WTC11 (cell line): ENCODE measurements around the gene CRY2. TPM values are rescaled to one million over a fixed set of nuclear protein-coding genes. Genes with fewer than 3 reads are reported as not detected.

Experiments
- ETV6 ChIP-seq: sonication (generic); formaldehyde crosslinking; IDR thresholded peaks from 2 replicates; pipeline ENCODE4 v1.8.1; 2022; ENCODE audit warnings: mild to moderate bottlenecking, missing genetic modification reagents
- GRHL2 ChIP-seq: fragments of 250-450 bp; sonication (Bioruptor Pico); IDR thresholded peaks from 2 replicates; pipeline ENCODE4 v1.8.0; 2022; ENCODE audit warnings: mild to moderate bottlenecking, moderate library complexity; ENCODE audit not compliant: insufficient replicate concordance, severe bottlenecking
- GTF2I ChIP-seq: fragments of 250-450 bp; sonication (Bioruptor Pico); conservative IDR thresholded peaks from 2 replicates; pipeline ENCODE4 v1.4.0; 2021; ENCODE audit warnings: mild to moderate bottlenecking
- MXD4 ChIP-seq: fragments of 250-450 bp; sonication (Bioruptor Pico); IDR thresholded peaks from 2 replicates; pipeline ENCODE4 v1.8.0; 2021; ENCODE audit warnings: mild to moderate bottlenecking, moderate library complexity, borderline replicate concordance
- PRRX2 ChIP-seq: fragments of 250-450 bp; sonication (Bioruptor Pico); IDR thresholded peaks from 2 replicates; pipeline ENCODE4 v1.8.0; 2021; ENCODE audit warnings: mild to moderate bottlenecking
- RELA ChIP-seq: sonication (generic); formaldehyde crosslinking; IDR thresholded peaks from 2 replicates; pipeline ENCODE4 v1.8.1; 2022; ENCODE audit warnings: missing genetic modification reagents, mild to moderate bottlenecking, borderline replicate concordance
- SP1 ChIP-seq: sonication (generic); formaldehyde crosslinking; conservative IDR thresholded peaks from 2 replicates; pipeline ENCODE4 v1.8.1; 2022; ENCODE audit warnings: missing genetic modification reagents
- TEAD1 ChIP-seq: sonication (generic); formaldehyde crosslinking; IDR thresholded peaks from 2 replicates; pipeline ENCODE4 v1.8.0; 2022; ENCODE audit warnings: mild to moderate bottlenecking, missing genetic modification reagents
- TEAD4 ChIP-seq: sonication (generic); formaldehyde crosslinking; IDR thresholded peaks from 2 replicates; pipeline ENCODE4 v1.8.0; 2022; ENCODE audit warnings: mild to moderate bottlenecking, missing genetic modification reagents
- ZNF232 ChIP-seq: sonication (generic); formaldehyde crosslinking; IDR thresholded peaks from 2 replicates; pipeline ENCODE4 v1.8.0; 2022; ENCODE audit warnings: mild to moderate bottlenecking, missing genetic modification reagents
- ZNF423 ChIP-seq: fragments of 250-450 bp; sonication (Bioruptor Pico); IDR thresholded peaks from 2 replicates; pipeline ENCODE4 v2.1.2; 2022; ENCODE audit warnings: mild to moderate bottlenecking, moderate library complexity
- total RNA-seq: library from RNA; stranded (reverse); gene quantifications from 3 replicates; pipeline ENCODE4 v1.2.3, GENCODE V29; 2021
- TF ChIP-seq, protein P1 (sequence below): sonication (generic); formaldehyde crosslinking; IDR thresholded peaks from 2 replicates; pipeline ENCODE4 v1.8.1; 2022; ENCODE audit warnings: mild to moderate bottlenecking, moderate library complexity, missing genetic modification reagents
- TF ChIP-seq, protein P2 (sequence below): fragments of 250-450 bp; sonication (Bioruptor Pico); IDR thresholded peaks from 2 replicates; pipeline ENCODE4 v2.1.2; 2022; ENCODE audit warnings: mild to moderate bottlenecking, moderate library complexity
- TF ChIP-seq, protein P3 (sequence below): sonication (generic); formaldehyde crosslinking; IDR thresholded peaks from 2 replicates; pipeline ENCODE4 v1.8.1; 2022; ENCODE audit warnings: mild to moderate bottlenecking, missing genetic modification reagents, moderate library complexity, borderline replicate concordance
- TF ChIP-seq, protein P4 (sequence below): fragments of 250-450 bp; sonication (Bioruptor Pico); IDR thresholded peaks from 2 replicates; pipeline ENCODE4 v1.9.0; 2021; ENCODE audit warnings: mild to moderate bottlenecking
- TF ChIP-seq, protein P5 (sequence below): sonication (generic); formaldehyde crosslinking; IDR thresholded peaks from 2 replicates; pipeline ENCODE4 v1.8.1; 2023; ENCODE audit warnings: mild to moderate bottlenecking, missing genetic modification reagents, moderate library complexity
- TF ChIP-seq, protein P6 (sequence below): sonication (generic); formaldehyde crosslinking; IDR thresholded peaks from 2 replicates; pipeline ENCODE4 v1.8.1; 2023; ENCODE audit warnings: mild to moderate bottlenecking, missing genetic modification reagents
- TF ChIP-seq, protein P7 (sequence below): fragments of 250-450 bp; sonication (Bioruptor Pico); conservative IDR thresholded peaks from 2 replicates; pipeline ENCODE4 v1.9.0; 2021; ENCODE audit warnings: mild to moderate bottlenecking
- TF ChIP-seq, protein P8 (sequence below): fragments of 250-450 bp; sonication (Bioruptor Pico); IDR thresholded peaks from 2 replicates; pipeline ENCODE4 v1.8.0; 2021; ENCODE audit warnings: mild to moderate bottlenecking
- TF ChIP-seq, protein P9 (sequence below): sonication (generic); formaldehyde crosslinking; IDR thresholded peaks from 2 replicates; pipeline ENCODE4 v1.8.1; 2023; ENCODE audit warnings: mild to moderate bottlenecking, missing genetic modification reagents
- TF ChIP-seq, protein P10 (sequence below): sonication (generic); formaldehyde crosslinking; IDR thresholded peaks from 2 replicates; pipeline ENCODE4 v1.8.1; 2023; ENCODE audit warnings: mild to moderate bottlenecking, missing genetic modification reagents, moderate library complexity
- TF ChIP-seq, protein P11 (sequence below): sonication (generic); formaldehyde crosslinking; IDR thresholded peaks from 2 replicates; pipeline ENCODE4 v1.8.0; 2023; ENCODE audit warnings: missing genetic modification reagents

Gene CRY2
- total RNA-seq, 1 experiment from 2014 or later: 18.3 TPM

DNA sequence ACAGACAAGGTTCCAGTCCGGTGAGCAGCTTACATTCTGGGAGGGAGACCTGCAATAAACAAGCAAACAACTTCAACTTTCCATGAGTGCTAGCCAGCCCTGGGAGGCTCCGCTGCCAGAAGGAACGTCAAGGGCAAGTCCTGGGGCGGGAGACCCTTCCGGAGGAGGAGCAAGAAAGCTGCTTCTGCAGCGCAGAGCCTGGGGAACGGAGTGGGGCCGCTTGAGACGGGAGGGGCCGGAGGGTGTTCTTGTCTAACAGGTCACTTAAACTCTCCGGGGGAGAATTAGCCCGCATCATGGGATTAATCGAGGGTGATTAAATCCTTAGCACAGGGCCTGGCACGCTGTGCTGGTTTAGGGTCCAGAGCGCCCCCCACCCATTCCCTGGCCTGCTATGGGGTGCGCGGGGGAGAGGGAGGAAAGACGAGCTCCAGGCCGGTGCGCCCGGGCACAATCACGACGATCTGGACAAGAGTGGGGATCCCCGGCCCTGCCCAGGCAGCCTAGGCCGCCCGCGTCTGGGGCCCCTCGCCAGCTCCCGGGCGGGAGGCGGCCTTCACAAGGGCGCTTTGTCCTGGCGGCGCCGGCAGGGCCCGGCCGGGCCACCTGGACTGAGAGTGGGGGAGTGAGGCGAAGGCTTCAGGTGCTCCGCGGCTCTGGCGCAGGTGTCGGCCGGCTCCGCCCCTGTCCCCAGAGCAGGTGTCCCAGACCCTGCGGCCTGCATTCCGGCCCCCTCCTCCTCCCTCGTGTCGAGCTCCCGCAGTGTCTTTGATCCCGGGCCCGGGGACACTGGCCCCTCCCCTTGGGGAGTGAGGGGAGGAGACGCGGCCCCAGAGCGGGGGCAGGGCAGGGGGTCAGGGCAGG, 74.5 kb downstream of the CRY2 start (continued):
- TF ChIP-seq, protein P1, sequence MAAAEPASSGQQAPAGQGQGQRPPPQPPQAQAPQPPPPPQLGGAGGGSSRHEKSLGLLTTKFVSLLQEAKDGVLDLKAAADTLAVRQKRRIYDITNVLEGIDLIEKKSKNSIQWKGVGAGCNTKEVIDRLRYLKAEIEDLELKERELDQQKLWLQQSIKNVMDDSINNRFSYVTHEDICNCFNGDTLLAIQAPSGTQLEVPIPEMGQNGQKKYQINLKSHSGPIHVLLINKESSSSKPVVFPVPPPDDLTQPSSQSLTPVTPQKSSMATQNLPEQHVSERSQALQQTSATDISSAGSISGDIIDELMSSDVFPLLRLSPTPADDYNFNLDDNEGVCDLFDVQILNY (CRISPR knock-in tag): no peak
- TF ChIP-seq, protein P2, sequence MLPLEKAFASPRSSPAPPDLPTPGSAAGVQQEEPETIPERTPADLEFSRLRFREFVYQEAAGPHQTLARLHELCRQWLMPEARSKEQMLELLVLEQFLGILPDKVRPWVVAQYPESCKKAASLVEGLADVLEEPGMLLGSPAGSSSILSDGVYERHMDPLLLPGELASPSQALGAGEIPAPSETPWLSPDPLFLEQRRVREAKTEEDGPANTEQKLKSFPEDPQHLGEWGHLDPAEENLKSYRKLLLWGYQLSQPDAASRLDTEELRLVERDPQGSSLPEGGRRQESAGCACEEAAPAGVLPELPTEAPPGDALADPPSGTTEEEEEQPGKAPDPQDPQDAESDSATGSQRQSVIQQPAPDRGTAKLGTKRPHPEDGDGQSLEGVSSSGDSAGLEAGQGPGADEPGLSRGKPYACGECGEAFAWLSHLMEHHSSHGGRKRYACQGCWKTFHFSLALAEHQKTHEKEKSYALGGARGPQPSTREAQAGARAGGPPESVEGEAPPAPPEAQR (CRISPR knock-in tag): no peak
- TF ChIP-seq, protein P3, sequence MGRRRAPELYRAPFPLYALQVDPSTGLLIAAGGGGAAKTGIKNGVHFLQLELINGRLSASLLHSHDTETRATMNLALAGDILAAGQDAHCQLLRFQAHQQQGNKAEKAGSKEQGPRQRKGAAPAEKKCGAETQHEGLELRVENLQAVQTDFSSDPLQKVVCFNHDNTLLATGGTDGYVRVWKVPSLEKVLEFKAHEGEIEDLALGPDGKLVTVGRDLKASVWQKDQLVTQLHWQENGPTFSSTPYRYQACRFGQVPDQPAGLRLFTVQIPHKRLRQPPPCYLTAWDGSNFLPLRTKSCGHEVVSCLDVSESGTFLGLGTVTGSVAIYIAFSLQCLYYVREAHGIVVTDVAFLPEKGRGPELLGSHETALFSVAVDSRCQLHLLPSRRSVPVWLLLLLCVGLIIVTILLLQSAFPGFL (CRISPR knock-in tag): no peak
- TF ChIP-seq ZNF423 (CRISPR knock-in tag): peak; percentile 63
- TF ChIP-seq RELA (CRISPR knock-in tag): no peak
- TF ChIP-seq, protein P4, sequence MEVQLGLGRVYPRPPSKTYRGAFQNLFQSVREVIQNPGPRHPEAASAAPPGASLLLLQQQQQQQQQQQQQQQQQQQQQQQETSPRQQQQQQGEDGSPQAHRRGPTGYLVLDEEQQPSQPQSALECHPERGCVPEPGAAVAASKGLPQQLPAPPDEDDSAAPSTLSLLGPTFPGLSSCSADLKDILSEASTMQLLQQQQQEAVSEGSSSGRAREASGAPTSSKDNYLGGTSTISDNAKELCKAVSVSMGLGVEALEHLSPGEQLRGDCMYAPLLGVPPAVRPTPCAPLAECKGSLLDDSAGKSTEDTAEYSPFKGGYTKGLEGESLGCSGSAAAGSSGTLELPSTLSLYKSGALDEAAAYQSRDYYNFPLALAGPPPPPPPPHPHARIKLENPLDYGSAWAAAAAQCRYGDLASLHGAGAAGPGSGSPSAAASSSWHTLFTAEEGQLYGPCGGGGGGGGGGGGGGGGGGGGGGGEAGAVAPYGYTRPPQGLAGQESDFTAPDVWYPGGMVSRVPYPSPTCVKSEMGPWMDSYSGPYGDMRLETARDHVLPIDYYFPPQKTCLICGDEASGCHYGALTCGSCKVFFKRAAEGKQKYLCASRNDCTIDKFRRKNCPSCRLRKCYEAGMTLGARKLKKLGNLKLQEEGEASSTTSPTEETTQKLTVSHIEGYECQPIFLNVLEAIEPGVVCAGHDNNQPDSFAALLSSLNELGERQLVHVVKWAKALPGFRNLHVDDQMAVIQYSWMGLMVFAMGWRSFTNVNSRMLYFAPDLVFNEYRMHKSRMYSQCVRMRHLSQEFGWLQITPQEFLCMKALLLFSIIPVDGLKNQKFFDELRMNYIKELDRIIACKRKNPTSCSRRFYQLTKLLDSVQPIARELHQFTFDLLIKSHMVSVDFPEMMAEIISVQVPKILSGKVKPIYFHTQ: no peak
- TF ChIP-seq GTF2I (CRISPR knock-in tag): no peak
- TF ChIP-seq, protein P5, sequence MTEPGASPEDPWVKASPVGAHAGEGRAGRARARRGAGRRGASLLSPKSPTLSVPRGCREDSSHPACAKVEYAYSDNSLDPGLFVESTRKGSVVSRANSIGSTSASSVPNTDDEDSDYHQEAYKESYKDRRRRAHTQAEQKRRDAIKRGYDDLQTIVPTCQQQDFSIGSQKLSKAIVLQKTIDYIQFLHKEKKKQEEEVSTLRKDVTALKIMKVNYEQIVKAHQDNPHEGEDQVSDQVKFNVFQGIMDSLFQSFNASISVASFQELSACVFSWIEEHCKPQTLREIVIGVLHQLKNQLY (CRISPR knock-in tag): no peak
- TF ChIP-seq, protein P6, sequence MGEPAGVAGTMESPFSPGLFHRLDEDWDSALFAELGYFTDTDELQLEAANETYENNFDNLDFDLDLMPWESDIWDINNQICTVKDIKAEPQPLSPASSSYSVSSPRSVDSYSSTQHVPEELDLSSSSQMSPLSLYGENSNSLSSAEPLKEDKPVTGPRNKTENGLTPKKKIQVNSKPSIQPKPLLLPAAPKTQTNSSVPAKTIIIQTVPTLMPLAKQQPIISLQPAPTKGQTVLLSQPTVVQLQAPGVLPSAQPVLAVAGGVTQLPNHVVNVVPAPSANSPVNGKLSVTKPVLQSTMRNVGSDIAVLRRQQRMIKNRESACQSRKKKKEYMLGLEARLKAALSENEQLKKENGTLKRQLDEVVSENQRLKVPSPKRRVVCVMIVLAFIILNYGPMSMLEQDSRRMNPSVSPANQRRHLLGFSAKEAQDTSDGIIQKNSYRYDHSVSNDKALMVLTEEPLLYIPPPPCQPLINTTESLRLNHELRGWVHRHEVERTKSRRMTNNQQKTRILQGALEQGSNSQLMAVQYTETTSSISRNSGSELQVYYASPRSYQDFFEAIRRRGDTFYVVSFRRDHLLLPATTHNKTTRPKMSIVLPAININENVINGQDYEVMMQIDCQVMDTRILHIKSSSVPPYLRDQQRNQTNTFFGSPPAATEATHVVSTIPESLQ (CRISPR knock-in tag): no peak
- peak; percentile 82; the same call in 1 of the 2 replicates for TF ChIP-seq TEAD1
- peak; percentile 93; the same call in 1 of the 2 replicates for TF ChIP-seq SP1 (CRISPR knock-in tag)
- TF ChIP-seq, protein P7, sequence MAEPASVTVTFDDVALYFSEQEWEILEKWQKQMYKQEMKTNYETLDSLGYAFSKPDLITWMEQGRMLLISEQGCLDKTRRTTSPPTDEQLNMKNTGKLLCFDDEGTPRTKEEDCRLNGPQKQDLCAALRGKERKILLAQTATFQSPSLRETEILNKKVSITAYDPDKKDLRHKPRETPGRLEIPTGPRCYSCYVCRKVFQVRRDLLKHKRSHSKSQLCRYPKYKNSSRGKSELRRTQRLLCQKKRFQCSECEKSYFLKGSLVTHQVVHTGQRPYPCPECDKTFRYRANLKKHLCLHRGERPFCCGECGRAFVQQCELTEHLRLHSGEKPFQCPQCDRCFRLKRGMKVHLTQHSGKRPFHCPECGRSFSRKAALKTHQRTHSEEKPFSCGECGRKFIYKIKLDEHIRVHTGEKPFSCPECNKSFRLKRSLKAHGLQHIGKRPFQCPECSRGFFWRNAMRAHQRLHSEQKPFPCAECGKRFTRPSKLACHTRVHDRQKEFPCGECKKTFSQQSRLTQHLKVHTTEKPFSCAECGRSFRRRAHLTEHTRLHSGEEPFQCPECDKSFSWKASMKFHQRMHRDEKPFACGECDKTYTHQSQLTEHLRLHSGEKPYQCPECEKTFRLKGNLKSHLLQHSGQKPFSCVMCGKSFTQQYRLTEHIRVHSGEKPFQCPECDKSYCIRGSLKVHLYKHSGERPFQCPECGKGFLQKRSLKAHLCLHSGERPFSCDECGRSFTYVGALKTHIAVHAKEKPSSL (CRISPR knock-in tag): no peak
- TF ChIP-seq, protein P8, sequence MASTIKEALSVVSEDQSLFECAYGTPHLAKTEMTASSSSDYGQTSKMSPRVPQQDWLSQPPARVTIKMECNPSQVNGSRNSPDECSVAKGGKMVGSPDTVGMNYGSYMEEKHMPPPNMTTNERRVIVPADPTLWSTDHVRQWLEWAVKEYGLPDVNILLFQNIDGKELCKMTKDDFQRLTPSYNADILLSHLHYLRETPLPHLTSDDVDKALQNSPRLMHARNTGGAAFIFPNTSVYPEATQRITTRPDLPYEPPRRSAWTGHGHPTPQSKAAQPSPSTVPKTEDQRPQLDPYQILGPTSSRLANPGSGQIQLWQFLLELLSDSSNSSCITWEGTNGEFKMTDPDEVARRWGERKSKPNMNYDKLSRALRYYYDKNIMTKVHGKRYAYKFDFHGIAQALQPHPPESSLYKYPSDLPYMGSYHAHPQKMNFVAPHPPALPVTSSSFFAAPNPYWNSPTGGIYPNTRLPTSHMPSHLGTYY (CRISPR knock-in tag): no peak
- TF ChIP-seq, protein P9, sequence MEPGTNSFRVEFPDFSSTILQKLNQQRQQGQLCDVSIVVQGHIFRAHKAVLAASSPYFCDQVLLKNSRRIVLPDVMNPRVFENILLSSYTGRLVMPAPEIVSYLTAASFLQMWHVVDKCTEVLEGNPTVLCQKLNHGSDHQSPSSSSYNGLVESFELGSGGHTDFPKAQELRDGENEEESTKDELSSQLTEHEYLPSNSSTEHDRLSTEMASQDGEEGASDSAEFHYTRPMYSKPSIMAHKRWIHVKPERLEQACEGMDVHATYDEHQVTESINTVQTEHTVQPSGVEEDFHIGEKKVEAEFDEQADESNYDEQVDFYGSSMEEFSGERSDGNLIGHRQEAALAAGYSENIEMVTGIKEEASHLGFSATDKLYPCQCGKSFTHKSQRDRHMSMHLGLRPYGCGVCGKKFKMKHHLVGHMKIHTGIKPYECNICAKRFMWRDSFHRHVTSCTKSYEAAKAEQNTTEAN (CRISPR knock-in tag): no peak
- no peak for TF ChIP-seq MXD4
- TF ChIP-seq ETV6: 0 out of 2 replicates have a peak, but pooled peaks have one; percentile 10
- TF ChIP-seq GRHL2 (CRISPR knock-in tag): no peak
- TF ChIP-seq, protein P10, sequence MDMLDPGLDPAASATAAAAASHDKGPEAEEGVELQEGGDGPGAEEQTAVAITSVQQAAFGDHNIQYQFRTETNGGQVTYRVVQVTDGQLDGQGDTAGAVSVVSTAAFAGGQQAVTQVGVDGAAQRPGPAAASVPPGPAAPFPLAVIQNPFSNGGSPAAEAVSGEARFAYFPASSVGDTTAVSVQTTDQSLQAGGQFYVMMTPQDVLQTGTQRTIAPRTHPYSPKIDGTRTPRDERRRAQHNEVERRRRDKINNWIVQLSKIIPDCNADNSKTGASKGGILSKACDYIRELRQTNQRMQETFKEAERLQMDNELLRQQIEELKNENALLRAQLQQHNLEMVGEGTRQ (CRISPR knock-in tag): peak; percentile 55
- TF ChIP-seq, protein P11, sequence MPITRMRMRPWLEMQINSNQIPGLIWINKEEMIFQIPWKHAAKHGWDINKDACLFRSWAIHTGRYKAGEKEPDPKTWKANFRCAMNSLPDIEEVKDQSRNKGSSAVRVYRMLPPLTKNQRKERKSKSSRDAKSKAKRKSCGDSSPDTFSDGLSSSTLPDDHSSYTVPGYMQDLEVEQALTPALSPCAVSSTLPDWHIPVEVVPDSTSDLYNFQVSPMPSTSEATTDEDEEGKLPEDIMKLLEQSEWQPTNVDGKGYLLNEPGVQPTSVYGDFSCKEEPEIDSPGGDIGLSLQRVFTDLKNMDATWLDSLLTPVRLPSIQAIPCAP: no peak
- TF ChIP-seq TEAD4 (CRISPR knock-in tag): no peak
- no peak for TF ChIP-seq ZNF232 (CRISPR knock-in tag)
- TF ChIP-seq PRRX2 (CRISPR knock-in tag): no peak
